HG03442 (cell line): ENCODE data around the gene DEFB131B.
"Not testable (repeated sequence)": the region's sequence is repeated elsewhere in the genome, so short reads cannot be mapped to it uniquely, and the experiment has no call there.

ENCODE experiments used
- ATAC-seq: cut with Tn5 transposase; IDR thresholded peaks from one replicate; pipeline ENCODE4 v1.9.1; 2021; ENCODE audit warnings: mild to moderate bottlenecking, moderate library complexity; ENCODE audit not compliant: unreplicated experiment

The DEFB131B gene

DNA sequence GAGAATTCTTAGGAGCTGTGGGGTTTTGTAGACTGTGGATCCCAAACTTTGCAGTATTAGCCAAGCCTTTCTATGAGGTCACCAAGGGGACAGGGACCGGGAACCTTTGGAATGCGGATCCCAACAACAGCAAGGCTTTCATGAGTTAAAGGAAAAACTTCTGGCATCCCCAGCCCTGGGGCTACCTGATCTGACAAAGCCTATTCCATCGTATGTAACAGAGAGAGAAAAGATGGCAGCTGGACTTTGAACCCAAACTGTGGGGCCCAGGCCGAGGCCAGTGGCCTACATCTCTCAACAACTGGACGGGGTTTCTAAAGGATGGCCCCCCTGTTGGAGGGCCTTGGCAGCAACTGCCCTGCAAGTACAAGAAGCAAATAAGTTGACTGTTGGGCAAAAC lies 32.5 kb downstream of the DEFB131B start:
- not testable (repeated sequence) for ATAC-seq

DNA sequence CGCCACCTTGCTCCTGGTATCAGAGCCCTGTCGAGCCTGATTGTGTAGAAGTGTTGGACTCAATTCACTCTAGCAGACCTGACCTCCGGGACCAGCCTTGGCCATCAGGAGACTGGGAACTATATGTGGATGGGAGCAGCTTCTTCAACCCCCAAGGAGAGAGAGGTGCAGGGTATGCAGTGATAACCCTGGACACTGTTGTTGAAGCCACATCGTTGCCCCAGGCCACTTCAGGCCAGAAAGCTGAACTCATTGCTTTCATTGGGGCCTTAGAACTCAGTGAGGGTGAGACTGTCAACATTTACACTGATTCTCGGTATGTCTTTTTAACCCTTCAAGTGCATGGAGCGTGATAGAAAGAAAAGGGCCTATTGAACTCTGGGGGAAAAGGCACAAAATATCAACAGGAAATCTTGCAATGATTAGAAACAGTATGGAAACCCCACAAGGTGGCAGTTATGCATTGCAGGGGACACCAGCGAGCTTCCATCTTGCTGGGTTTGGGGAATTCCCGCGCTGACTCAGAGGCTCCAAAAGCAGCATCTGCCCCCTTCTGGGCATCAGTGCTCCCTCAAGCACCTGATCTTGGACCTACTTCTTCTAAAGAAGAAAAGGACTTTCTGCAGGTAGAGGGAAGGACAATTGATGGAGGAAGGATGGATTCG lies 33.2 kb downstream of the DEFB131B start:
- not testable (repeated sequence) for ATAC-seq

DNA sequence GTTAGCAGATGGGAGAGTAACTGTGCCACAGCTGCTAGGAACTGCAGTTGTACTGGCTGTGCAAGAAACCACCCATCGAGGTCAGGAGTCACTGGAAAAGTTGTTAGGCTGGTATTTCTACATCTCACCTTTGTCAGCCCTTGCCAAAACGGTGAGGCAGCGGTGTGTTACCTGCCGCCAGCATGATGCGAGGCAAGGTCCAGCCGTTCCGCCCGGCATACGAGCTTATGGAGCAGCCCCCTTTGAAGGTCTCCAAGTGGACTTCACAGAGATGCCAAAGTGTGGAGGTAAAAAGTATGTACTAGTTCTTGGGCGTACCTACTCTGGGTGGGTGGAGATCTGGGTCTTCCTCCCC lies 33.7 kb downstream of the DEFB131B start:
- ATAC-seq = not testable (repeated sequence)

DNA sequence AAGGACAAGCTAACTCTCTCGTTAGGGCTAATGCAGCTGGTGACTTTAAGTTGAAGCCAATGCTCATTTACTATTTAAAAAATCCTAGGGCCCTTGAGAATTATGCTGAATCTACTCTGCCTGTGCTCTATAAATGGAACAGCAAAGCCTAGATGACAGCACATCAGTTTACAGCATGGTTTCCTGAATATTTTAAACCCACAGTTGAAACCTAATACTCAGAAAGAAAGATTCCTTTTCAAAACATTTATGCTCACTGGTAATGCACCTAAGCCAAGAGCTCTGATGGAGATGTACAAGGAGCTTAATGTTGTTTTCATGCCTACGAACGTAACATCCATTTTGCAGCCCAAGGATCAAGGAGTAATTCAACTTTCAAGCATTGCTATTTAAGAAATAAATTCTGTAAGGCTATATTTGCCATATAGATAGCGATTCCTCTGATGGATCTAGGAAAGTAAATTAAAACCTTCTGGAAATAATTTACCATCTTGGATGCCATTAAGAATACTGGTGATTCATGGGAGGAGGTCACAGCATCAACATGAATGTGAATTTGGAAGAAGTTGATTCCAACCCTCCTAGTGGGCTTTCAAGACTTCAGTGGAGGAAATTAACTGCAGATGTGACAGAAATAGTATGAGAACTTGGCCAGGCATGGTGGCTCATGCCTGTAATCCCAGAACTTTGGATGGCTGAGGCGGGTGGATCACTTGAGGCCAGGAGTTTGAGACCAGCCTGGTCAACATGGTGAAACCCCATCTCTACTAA lies 35.7 kb downstream of the DEFB131B start:
- no peak for ATAC-seq

DNA sequence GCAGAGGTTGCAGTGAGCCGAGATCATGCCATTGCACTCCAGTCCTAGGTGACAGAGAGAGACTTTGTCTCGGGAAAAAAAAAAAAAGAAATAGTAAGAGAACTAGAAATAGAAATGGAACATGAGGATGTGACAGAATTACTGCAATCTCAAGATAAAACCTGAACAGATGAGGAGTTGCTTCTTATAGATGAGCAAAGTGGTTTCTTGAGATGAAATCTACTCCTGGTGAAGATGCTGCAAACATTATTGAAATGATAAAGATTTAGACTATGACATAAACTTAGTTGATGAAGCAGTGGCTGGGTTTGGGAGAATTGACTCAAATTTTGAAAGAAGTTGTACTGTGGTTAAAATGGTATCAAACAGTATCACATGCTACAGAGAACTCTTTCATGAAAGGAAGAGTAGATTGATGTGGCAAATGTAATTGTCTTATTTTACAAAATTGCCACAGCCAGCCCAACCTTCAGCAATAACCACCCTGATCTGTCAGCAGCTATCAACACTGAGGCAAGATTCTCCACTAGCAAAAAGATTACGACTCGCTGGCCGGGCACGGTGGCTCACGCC lies 36.5 kb downstream of the DEFB131B start:
- ATAC-seq = no peak

DNA sequence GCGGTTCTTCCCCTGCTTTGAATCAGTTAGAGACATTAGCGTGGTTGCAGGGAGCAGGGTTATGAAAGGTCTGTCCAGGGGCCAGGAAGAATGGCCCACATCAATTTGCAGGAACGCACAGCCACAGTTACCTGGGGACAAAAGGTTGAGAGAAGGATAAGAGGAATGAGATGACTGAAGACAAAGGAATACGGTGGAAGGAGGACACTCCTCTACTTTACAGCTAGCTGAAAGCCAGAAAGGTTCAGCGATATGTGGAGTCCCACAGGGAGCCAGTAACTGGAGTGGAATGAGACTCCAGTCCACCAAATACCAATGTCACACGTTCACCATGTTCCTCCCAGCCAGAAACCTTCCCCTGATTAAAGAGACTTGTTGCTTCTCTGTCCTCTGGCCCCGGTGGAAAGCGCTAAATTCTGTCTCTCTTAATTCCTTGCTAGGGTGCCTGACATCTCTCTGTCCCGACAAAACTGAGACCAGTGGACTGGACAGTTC lies 39.4 kb downstream of the DEFB131B start:
- ATAC-seq = no peak

DNA sequence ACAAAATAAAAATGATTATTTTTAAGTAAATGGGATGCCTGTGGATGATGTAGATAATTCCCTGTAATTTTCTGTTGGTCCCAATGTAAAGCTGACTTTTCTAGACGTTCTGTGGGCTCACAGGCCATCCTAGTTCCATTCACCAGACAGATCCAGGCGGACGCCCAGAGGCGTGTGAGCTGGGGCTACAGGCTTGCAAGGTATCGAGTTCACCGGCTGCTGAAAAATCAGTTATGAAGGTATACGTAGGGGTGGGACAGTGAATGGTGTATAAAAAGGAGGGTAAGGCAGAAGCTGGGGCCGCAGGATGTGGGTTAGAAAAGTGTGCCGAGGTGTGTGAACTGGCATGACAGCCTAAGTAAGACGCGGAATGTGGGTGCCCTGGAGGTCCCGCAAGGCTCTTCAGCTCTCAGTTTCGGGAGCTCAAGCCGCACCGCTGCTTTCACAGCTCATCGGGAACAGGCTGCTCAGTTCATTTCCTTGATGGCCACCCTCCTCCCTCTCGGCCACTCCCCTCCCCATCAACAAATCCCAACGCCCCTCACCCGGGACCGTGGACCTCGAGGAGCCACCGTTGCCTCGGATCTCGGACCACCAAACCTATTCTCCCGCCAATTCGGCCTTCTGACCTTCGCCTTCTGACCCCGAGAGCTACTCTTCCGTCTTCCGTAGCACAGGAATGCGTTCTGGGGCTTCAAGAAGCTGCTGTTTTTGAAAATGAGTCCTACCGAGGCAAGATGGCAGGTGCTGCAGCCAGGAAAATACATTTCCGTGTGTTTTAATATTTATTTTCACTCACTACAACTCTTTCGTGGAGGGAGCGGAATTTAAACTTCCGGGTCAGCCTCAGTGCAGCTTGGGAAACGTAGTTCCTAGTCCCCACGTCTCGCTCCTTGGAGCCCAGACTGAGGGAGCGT lies 49.8 kb downstream of the DEFB131B start, which contains the start of gene XNDC1N:
Gene XNDC1N (minus strand): TSS at position 775 of the 917 bp plus-strand sequence. CDS start 5,241 bp downstream, outside the sequence.
- ATAC-seq = peak; percentile 67

DNA sequence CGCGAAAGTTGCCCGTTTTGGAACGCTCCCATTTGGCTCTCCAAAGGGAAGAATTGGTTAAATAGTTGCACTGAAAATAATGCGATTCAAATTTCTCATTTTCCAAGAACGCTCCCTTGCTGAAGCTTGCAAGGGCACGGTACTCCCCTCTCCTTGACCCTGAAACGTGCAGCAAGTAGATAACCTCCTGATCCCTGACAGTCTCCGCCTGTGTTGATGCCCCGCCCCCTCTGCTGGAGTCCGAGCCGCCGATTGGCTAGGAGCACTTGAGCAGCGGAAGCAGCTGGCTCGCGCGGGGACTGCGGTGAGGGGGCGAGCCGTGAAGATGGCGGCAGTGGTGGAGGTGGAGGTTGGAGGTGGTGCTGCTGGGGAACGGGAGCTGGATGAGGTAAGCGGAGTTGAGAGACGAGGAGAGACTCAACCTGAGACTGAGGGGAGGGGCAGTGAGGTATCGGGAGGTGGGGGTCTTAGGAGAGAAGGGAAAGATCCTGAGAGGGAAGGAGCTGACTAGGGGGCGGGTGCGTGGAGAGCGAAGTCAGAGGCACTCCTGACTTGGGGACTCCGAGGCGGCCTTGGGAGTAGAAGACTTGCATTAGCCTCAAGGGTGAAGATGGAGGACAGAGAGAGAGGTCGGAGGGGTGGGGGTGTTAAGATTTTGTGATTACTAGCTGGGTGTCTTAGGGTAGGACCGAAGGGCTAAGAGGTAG lies 50.6 kb downstream of the DEFB131B start, which contains the start of gene RNF121:
Gene RNF121 (plus strand): TSS at position 310 of the 707 bp plus-strand sequence. CDS start 16 bp downstream, at position 326.
- ATAC-seq = peak; percentile 76

DNA sequence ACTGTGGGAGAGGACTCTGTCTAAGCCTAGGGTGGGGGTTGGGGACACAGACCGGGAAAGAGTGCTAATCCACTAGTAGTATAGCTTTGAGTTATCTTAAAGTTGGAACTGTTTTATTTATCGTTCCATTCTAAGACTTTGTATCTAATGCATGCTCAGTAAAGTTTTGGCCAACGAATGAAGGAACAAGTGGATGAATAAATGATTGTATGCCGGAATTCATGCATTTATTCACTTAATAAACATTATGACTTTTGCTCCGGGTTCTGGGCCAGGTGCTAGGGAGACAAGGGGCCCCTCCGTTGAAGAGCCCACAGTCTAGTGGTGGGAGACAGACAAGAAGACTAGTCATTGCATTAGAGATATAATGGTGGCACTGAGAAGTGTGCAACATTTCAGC lies 51.2 kb downstream of the DEFB131B start:
- ATAC-seq = no peak

DNA sequence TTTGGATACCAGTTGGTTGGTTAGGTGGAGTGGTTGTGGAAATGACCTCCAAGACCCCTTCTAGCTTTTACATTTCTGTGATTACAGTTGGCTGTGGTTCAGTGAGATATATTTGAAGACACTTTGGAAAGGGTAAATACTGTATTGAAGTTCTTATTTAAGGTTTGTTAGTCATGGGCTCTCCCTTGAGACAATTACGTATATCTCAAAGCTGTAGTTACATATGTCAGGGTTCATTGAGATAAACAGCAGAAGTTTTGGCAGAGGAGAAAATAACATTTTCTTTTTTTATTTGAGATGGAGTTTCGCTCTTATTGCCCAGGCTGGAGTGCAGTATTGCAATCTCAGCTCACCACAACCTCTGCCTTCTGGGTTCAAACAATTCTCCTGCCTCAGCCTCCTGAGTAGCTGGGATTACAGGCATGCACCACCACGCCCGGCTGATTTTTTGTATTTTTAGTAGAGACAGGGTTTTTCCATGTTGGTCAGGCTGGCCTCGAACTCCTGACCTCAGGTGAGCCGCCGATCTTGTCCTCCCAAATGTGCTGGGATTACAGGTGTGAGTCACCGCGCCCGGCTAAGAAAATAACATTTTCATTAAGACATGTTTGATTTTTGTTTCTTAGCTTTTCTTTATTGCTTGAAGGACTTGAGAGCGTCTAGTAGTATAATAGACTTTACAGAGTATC lies 52.4 kb downstream of the DEFB131B start:
- no peak for ATAC-seq

DNA sequence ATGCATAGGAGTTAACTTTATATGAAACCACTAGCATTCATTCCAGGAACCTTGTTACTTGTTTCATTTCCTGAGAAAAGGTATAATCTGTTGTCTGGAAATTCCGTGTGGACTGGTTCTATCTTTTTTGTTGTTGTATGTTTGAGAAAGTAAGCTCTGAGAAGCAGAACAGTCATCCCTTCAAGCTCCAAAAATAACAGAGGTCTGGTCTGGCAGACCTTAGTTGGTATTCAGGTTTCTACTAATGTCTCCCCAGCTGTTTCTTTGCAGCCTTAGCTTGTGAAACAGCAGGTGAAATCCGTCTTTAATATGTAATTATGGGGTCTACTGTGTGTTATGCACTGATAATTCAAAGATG lies 53.0 kb downstream of the DEFB131B start:
- ATAC-seq = no peak

DNA sequence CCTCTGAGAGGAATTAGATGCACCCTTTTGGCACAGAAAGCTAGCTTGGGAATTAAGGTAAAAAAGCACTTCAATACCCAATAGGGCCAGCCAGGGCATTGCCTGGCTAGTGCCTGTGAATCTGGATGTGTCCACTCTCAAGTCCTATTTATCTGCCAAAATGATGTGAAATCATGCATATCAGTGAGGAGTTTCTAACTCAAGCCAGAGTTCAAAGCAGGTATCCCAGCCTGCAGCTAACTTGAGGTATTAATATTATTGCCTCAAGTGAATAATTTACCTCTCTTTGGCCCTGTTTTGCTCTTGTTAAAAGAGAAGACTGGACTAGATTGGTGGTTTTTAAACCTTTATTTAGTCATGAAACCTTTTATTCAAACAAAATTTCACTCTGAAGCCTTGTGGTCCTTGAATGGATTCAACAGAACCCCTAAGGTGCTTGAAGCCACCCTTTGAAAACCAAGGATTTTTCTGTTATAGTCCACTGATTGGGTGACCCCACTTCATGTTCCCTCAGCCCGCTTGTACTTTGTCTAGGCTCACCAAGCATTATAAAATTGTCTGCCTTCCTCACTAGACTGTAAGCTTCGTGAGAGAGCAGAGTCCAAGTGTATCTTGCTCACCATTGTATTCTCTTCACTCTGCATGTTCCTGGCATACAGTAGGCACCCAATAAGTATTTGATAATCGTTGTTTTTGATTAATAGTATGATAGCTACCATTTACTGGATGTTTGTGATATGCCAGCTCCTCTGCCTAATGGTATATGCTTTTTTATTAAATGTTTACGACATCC lies 55.1 kb downstream of the DEFB131B start:
- no peak for ATAC-seq
